ENCODE data around the gene UGDH. TPM values are rescaled to one million over a fixed set of nuclear protein-coding genes. Genes with fewer than 3 reads are reported as not detected.

UGDH gene
- total RNA-seq, 1 donor from 2014 or later = 25.9 TPM

GRCh38 chr4:39497909-39498726 is 29.1 kb downstream of the UGDH start:
- intact Hi-C loops (cut with micrococcal nuclease) = no loop called here

GRCh38 chr4:39495446-39496213 is 31.6 kb downstream of the UGDH start:
- intact Hi-C loops (cut with micrococcal nuclease) = no loop called here

GRCh38 chr4:39494354-39494753 is 32.9 kb downstream of the UGDH start:
- intact Hi-C loops (cut with micrococcal nuclease) = no loop called here

- intact Hi-C loops (cut with micrococcal nuclease) = no loop called here
Measured at GRCh38 chr4:39490322-39490721, 36.9 kb downstream of the UGDH start.

- intact Hi-C loops (cut with micrococcal nuclease) = no loop called here
Measured at GRCh38 chr4:39486221-39486804, 40.9 kb downstream of the UGDH start.

- intact Hi-C loops (cut with micrococcal nuclease) = no loop called here
Measured at GRCh38 chr4:39484582-39485272, 42.5 kb downstream of the UGDH start.

DNA sequence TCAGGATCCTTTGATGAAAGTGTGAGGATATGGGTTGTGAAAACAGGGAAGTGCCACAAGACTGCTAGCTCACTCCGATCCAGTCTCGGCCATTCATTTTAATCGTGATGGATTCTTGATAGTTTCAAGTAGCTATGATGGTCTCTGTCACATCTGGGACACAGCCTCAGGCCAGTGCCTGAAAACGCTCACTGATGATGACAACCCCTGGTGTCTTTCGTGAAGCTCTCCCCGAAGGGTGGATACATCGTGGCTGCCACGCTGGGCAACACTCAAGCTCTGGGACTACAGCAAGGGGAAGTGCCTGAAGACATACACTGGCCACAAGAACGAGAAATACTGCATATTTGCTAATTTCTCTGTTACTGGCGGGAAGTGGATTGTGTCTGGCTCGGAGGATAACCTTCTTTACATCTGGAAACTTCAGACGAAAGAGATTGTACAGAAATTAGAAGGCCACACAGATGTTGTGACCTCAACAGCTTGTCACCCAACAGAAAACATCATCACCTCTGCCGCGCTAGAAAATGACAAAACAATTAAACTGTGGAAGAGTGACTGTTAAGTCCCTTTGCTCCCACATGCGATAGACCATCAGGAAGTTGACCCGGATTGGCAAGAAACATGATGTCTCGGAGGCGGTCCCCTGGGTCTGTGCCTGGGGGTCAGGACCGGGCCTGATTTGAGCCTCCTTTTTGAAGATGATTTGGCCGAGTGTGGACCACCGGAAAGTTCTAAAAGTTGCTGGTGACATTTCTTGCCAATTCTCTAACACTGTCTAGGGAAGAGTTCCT is 46.1 kb downstream of the UGDH start:
- intact Hi-C loops (cut with micrococcal nuclease) = no loop called here

DNA sequence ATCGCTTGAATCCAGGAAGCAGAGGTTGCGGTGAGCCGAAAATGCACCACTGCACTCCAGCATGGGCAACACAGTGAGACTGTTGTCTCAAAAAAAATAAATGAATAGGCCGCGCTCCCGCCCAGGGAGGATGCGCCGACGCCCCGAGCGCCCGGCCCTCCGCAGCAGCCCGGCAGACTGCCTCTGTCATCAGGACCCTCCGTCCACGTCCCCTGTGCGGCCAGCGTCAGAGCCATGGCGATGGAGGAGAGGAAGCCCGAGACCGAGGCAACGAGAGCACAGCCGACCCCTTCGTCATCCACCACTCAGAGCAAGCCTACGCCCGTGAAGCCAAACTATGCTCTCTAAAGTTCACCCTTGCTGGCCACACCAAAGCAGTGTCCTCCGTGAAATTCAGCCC is 47.0 kb downstream of the UGDH start:
- intact Hi-C loops (cut with micrococcal nuclease) = no loop called here

- intact Hi-C loops (cut with micrococcal nuclease) = no loop called here
Measured at GRCh38 chr4:39476187-39476895, 50.9 kb downstream of the UGDH start.

- intact Hi-C loops (cut with micrococcal nuclease) = no loop called here
Measured at GRCh38 chr4:39472396-39472795, 54.8 kb downstream of the UGDH start.

GRCh38 chr4:39470402-39470801 is 56.8 kb downstream of the UGDH start:
- intact Hi-C loops (cut with micrococcal nuclease) = no loop called here

- intact Hi-C loops (cut with micrococcal nuclease) = loop anchor here (1.0 to 5.0 kb wide), 2 partner anchors 188 to 507 kb away; no protein-coding TSS in a partner anchor
Measured at GRCh38 chr4:39469429-39470077, 57.7 kb downstream of the UGDH start.

DNA sequence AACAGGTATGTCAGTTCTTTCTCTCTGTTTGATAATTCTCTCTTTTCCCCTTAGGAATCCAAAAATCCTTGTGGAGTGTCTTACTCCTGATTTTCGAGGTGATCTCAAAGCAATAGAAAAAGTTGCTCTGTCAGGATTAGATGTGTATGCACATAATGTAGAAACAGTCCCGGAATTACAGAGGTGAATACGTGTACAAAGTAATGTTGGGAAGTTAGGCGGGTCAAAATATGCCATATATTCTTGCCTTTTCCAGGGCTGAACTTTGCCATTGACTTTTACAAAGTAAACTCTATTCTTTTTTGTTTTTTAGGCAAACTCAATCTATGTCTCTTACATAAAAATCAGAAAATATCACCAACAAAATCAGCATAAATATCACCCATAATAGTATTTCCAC is 59.8 kb downstream of the UGDH start:
- intact Hi-C loops (cut with micrococcal nuclease) = loop anchor here (5.0 kb wide), 1 partner anchor 190 kb away; no protein-coding TSS in a partner anchor

- intact Hi-C loops (cut with micrococcal nuclease) = loop anchor here (5.0 kb wide), 1 partner anchor 191 kb away; no protein-coding TSS in a partner anchor
Measured at GRCh38 chr4:39466747-39467146, 60.5 kb downstream of the UGDH start.

- intact Hi-C loops (cut with micrococcal nuclease) = loop anchor here (5.0 kb wide), 1 partner anchor 192 kb away; no protein-coding TSS in a partner anchor
Measured at GRCh38 chr4:39464886-39465501, 62.2 kb downstream of the UGDH start.

DNA sequence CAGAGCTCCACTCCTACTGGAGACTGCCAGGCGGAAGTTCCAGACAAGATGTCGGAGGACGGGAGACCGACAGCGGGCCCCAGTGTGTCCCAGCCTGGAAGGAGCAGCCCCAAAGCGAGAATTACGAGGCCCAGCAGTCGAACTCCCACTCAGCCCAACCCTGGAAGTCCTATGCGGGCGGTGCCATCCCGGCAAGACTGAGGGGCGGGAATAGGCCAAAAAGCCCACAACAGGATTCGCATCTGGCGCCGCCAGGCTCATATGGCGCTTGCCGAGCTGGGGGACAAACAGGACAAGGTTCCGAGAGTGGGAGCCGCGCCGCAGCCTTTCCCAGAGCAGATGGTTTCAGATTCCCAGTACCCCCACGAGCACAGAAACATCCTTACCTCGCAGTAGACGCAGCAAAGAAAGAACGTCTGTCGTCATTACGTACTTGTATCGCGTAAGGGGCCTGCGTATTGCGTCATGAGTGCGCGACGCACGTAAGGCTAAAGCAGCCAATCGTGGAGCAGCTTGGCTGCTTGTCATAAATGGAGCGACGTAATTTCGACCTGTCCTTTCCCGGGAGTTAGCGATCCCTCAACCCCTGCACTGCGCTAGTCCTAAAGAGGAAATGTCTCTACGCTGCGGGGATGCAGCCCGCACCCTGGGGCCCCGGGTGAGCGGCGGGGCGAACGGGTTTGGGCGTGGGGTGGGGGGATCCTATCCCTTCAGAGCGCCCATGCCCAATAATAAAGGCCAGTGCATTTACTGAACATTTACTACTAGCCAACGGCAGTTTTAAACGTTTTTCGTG is 68.5 kb downstream of the UGDH start, which contains the start of the genes LIAS and RPL9:
TSS of gene LIAS (plus strand) at position 552 of the 796 bp plus-strand sequence. CDS start at position 614, 62 bp downstream.
TSS of gene RPL9 (minus strand) at position 418 of the 796 bp plus-strand sequence. CDS start 483 bp downstream, outside the sequence.
- intact Hi-C loops (cut with micrococcal nuclease) = loop anchor here (1.0 to 10.0 kb wide), 9 partner anchors 69 to 598 kb away; partner anchors contain the start of genes N4BP2, PDS5A, RFC1 and SMIM14

GRCh38 chr4:39458161-39458504 is 69.1 kb downstream of the UGDH start:
- intact Hi-C loops (cut with micrococcal nuclease) = loop anchor here (1.0 to 10.0 kb wide), 7 partner anchors 69 to 599 kb away; partner anchors contain the start of genes N4BP2, PDS5A, RFC1 and SMIM14
